H1 (cell line): ENCODE results near the gene CALML4. TPM values are rescaled to one million over a fixed set of nuclear protein-coding genes. Genes with fewer than 3 reads are reported as not detected.
A peak's percentile ranks its signal among the peaks of the same experiment; 100 is the strongest.

Experiments
- CTCF ChIA-PET: fragments of 300-600 bp; sonication (Branson Sonifier 250); formaldehyde crosslinking; loops from one replicate; lab custom pipeline; 2021; ENCODE audit not compliant: partially characterized antibody; lab: Charles Lee
- POLR2A ChIA-PET: fragments of 300-600 bp; sonication (Branson Sonifier 250); formaldehyde crosslinking; loops from one replicate; lab custom pipeline; 2021; ENCODE audit warnings: inconsistent platforms; ENCODE audit not compliant: partially characterized antibody; lab: Charles Lee
- DNase-seq, 2 experiments: peaks; one replicate each; pipeline versions ENCODE4 v3.0.0 to v3.0.0-alpha.2; 2010 to 2022; ENCODE audit warnings: low spot score in 2 of 2, low read depth in 1 of 2, mixed read lengths in 1 of 2
- FAIRE-seq: peaks from 2 replicates; lab custom pipeline; 2011; peaks lifted over from hg19 to GRCh38; lab: Jason Lieb, UNC
- H2AFZ ChIP-seq: 2 replicates; pipeline ENCODE4 v1.8.1; 2012; ENCODE audit warnings: low read length, inconsistent platforms
- H2AK5ac ChIP-seq: 2 replicates; pipeline ENCODE4 v1.6.1; 2013; ENCODE audit warnings: low read depth, low read length
- H2BK120ac ChIP-seq: replicated peaks from 2 replicates; pipeline ENCODE3; 2013; ENCODE audit warnings: low read depth, low read length, inconsistent platforms
- H2BK12ac ChIP-seq: 2 replicates; pipeline ENCODE4 v1.6.1; 2013; ENCODE audit warnings: low read depth, low read length
- H2BK15ac ChIP-seq: 2 replicates; pipeline ENCODE4 v1.6.1; 2013; ENCODE audit warnings: low read length
- H2BK20ac ChIP-seq: 2 replicates; pipeline ENCODE4 v1.6.1; 2013; ENCODE audit warnings: low read length
- H2BK5ac ChIP-seq: 2 replicates; pipeline ENCODE4 v1.6.1; 2013; ENCODE audit warnings: low read depth, low read length
- H3K14ac ChIP-seq: 2 replicates; pipeline ENCODE4 v1.6.1; 2013; ENCODE audit warnings: inconsistent platforms; ENCODE audit not compliant: insufficient read length
- H3K18ac ChIP-seq: 2 replicates; pipeline ENCODE4 v1.6.1; 2013; ENCODE audit warnings: low read length; ENCODE audit errors: extremely low read depth
- H3K23ac ChIP-seq: 2 replicates; pipeline ENCODE4 v1.6.1; 2013; ENCODE audit warnings: inconsistent platforms; ENCODE audit not compliant: insufficient read length
- H3K23me2 ChIP-seq: 2 replicates; pipeline ENCODE4 v1.6.1; 2013; ENCODE audit warnings: low read depth, low read length
- H3K27ac ChIP-seq: 2 replicates; pipeline ENCODE4 v1.6.1; 2011; ENCODE audit warnings: low read depth, low read length, inconsistent platforms
- H3K27me3 ChIP-seq, 4 experiments: replicated peaks in 1 of 4; 1 replicate in 1 of 4; 2 replicates in 3 of 4; pipeline versions ENCODE4 v1.6.1 to v1.8.1; 2011 to 2013; ENCODE audit warnings: low read length in 3 of 4, mild to moderate bottlenecking in 3 of 4, inconsistent platforms in 2 of 4, mixed read lengths in 2 of 4, moderate library complexity in 1 of 4; ENCODE audit not compliant: control insufficient read depth in 3 of 4, insufficient read depth in 3 of 4; ENCODE audit errors: extremely low read depth in 1 of 4
- H3K36me3 ChIP-seq, 4 experiments: 2 replicates each; pipeline versions ENCODE4 v1.6.1 to v1.8.1; 2011 to 2013; ENCODE audit warnings: mild to moderate bottlenecking in 4 of 4, low read length in 3 of 4, moderate library complexity in 2 of 4, control low read depth in 1 of 4, inconsistent platforms in 1 of 4; ENCODE audit not compliant: insufficient read depth in 4 of 4, control insufficient read depth in 2 of 4
- H3K4ac ChIP-seq: replicated peaks from 2 replicates; pipeline ENCODE3; 2013; ENCODE audit warnings: low read length, low read depth, mixed read lengths, inconsistent platforms; ENCODE audit not compliant: insufficient read length
- H3K4me1 ChIP-seq, 4 experiments: replicated peaks in 1 of 4; 1 replicate in 1 of 4; 2 replicates in 3 of 4; pipeline versions ENCODE4 v1.6.1 to v1.8.1; 2011 to 2013; ENCODE audit warnings: low read length in 3 of 4, inconsistent platforms in 2 of 4, mixed read lengths in 1 of 4; ENCODE audit not compliant: insufficient read depth in 4 of 4, control insufficient read depth in 3 of 4
- H3K4me2 ChIP-seq, 2 experiments: 2 replicates each; pipeline versions ENCODE4 v1.6.1 to v1.8.1; 2011 to 2013; ENCODE audit warnings: low read depth in 2 of 2, low read length in 2 of 2, control low read depth in 1 of 2, inconsistent platforms in 1 of 2, mild to moderate bottlenecking in 1 of 2; ENCODE audit not compliant: insufficient read depth in 1 of 2
- H3K4me3 ChIP-seq, 4 experiments: fragments of 200-600, 300-600 bp in 1 of 4; sonication (generic), shearing (Covaris generic), sonication (Bioruptor Twin) in 1 of 4; 2 replicates each; pipeline versions ENCODE4 v1.5.1 to v1.8.1; 2011 to 2016; ENCODE audit warnings: low read length in 4 of 4, low read depth in 3 of 4, control low read depth in 2 of 4, inconsistent platforms in 2 of 4, mild to moderate bottlenecking in 2 of 4, mixed read lengths in 1 of 4, moderate library complexity in 1 of 4; ENCODE audit not compliant: insufficient read depth in 2 of 4; ENCODE audit errors: extremely low read depth in 1 of 4
- H3K56ac ChIP-seq: replicated peaks from 2 replicates; pipeline ENCODE3; 2013; ENCODE audit warnings: low read depth, mild to moderate bottlenecking, mixed read lengths, low read length, inconsistent platforms; ENCODE audit not compliant: insufficient read length
- H3K79me1 ChIP-seq: 2 replicates; pipeline ENCODE4 v1.6.1; 2013; ENCODE audit warnings: low read depth, low read length, control low read depth
- H3K79me2 ChIP-seq, 2 experiments: 2 replicates each; pipeline versions ENCODE4 v1.6.1 to v1.8.1; 2012 to 2013; ENCODE audit warnings: low read length in 2 of 2, mild to moderate bottlenecking in 2 of 2, inconsistent platforms in 1 of 2; ENCODE audit not compliant: insufficient read depth in 2 of 2, control insufficient read depth in 1 of 2
- H3K9ac ChIP-seq, 4 experiments: replicated peaks in 1 of 4; 1 replicate in 1 of 4; 2 replicates in 3 of 4; pipeline versions ENCODE4 v1.6.1 to v1.8.1; 2011 to 2013; ENCODE audit warnings: low read depth in 3 of 4, low read length in 3 of 4, control low read depth in 2 of 4, mild to moderate bottlenecking in 2 of 4, moderate library complexity in 2 of 4, inconsistent platforms in 1 of 4; ENCODE audit errors: extremely low read depth in 1 of 4
- H3K9me3 ChIP-seq, 2 experiments: 2 replicates each; pipeline versions ENCODE4 v1.6.1 to v1.8.1; 2012 to 2013; ENCODE audit warnings: mild to moderate bottlenecking in 2 of 2, moderate library complexity in 2 of 2, control low read depth in 1 of 2, inconsistent platforms in 1 of 2, low read depth in 1 of 2, low read length in 1 of 2, mixed read lengths in 1 of 2; ENCODE audit not compliant: insufficient read depth in 2 of 2
- H4K20me1 ChIP-seq, 2 experiments: replicated peaks in 1 of 2; 2 replicates each; pipeline versions ENCODE3 to v1.8.1; 2011 to 2013; ENCODE audit warnings: inconsistent platforms in 2 of 2, low read length in 2 of 2, mild to moderate bottlenecking in 1 of 2; ENCODE audit not compliant: insufficient read depth in 2 of 2, control insufficient read depth in 1 of 2
- H4K5ac ChIP-seq: 2 replicates; pipeline ENCODE4 v1.6.1; 2013; ENCODE audit warnings: low read length, low read depth, mixed read lengths, inconsistent platforms; ENCODE audit not compliant: insufficient read length
- H4K8ac ChIP-seq: 2 replicates; pipeline ENCODE4 v1.8.0; 2013; ENCODE audit warnings: mild to moderate bottlenecking, moderate library complexity, low read length, inconsistent platforms; ENCODE audit not compliant: insufficient read depth; ENCODE audit errors: extremely low read depth
- H4K91ac ChIP-seq: replicated peaks from 2 replicates; pipeline ENCODE3; 2013; ENCODE audit warnings: low read length, mixed read lengths, inconsistent platforms; ENCODE audit not compliant: insufficient read length
- JUN ChIP-seq: IDR thresholded peaks from 2 replicates; pipeline ENCODE4 v1.6.1; 2011; ENCODE audit warnings: low read depth, mild to moderate bottlenecking, improper control_type of control experiment, low read length
- POLR2AphosphoS5 ChIP-seq: IDR thresholded peaks from 2 replicates; pipeline ENCODE4 v1.6.1; 2011; ENCODE audit warnings: low read depth, low read length
- SIN3A ChIP-seq, 2 experiments: IDR thresholded peaks in 1 of 2; conservative IDR thresholded peaks in 1 of 2; 2 replicates each; pipeline ENCODE4 v1.6.1; 2011 to 2012; ENCODE audit warnings: low read length in 2 of 2, improper control_type of control experiment in 1 of 2, low read depth in 1 of 2, mild to moderate bottlenecking in 1 of 2
- TAF1 ChIP-seq: IDR thresholded peaks from 2 replicates; pipeline ENCODE4 v1.6.1; 2011; ENCODE audit warnings: mild to moderate bottlenecking, low read depth, low read length
- WGBS, 2 experiments: shearing (Covaris generic) in 1 of 2; methylation state at CpG; one replicate each; pipeline versions ENCODE4 v1.1.6 to v1.1.7; 2013 to 2015; ENCODE audit warnings: low lambda C conversion rate in 2 of 2, mixed read lengths in 2 of 2, inconsistent platforms in 1 of 2, low coverage in 1 of 2, missing lambda C conversion rate in 1 of 2; ENCODE audit not compliant: insufficient replicate concordance in 2 of 2, insufficient coverage in 1 of 2, insufficient read length in 1 of 2; ENCODE audit errors: extremely low coverage in 1 of 2, missing lambda C conversion rate in 1 of 2; 5-methylcytosine and 5-hydroxymethylcytosine counted together
- polyA plus RNA-seq, 7 experiments: library from polyadenylated mRNA; depleted of rRNA in 3 of 7; stranded (reverse) in 5 of 7; unstranded in 2 of 7; fragments of >200 nt in 5 of 7; fragments of 200-250 nt in 2 of 7; gene quantifications; 1 replicate in 5 of 7; 2 replicates in 1 of 7; 4 replicates in 1 of 7; pipeline versions ENCODE4 v1.2.1 to v1.2.3, GENCODE V29; 2011 to 2013; ENCODE audit warnings: missing spikeins in 2 of 7, mixed read lengths in 2 of 7
- total RNA-seq: library from RNA; stranded (reverse); fragmentation: NEBNext Ultra II Directional; extraction: Animal tissue kit (Norgen Biotek cat#: 25700); gene quantifications from 2 replicates; pipeline ENCODE4 v1.2.1, GENCODE V29; 2021

The CALML4 gene
- total and polyA plus RNA-seq, 2 of the 8 experiments (the other 6 are each of a cell fraction or from before 2014, with no cell fraction given): 3.8 to 12.5 TPM

- Histone ChIP-seq H3K9me3 (no peaks in the 10 kb centered on the region), H3K18ac (no peak overlapping the region; the same call in 1 of the 2 replicates), H2AK5ac (no peak overlapping the region), H2BK12ac (no peak overlapping the region), H4K91ac (no peak overlapping the region), H2AFZ (no peak overlapping the region), H3K79me2 (peaks cover 0 to 47% of the 10 kb centered on the region in 2 experiments; a peak in 2 of 4 replicates), H3K23me2 (no peaks in the 10 kb centered on the region), H2BK5ac (no peak overlapping the region), H3K9ac (no peak overlapping the region), H3K79me1 (peaks cover 10% of the 10 kb centered on the region; the same call in 1 of the 2 replicates), H3K14ac (no peak overlapping the region), H2BK20ac (no peak overlapping the region), H3K27me3 (no peaks in the 10 kb centered on the region), H3K36me3 (peaks cover 0 to 6% (median 2%) of the 10 kb centered on the region in 4 experiments; a peak in 4 of 8 replicates), H4K5ac (no peak overlapping the region), H2BK120ac (no peak overlapping the region), H3K27ac (no peak overlapping the region), H3K4me1 (peaks cover 0 to 21% (median 5%) of the 10 kb centered on the region in 4 experiments; a peak in 5 of 7 replicates), H3K4me2 (no peak overlapping the region), H4K20me1 (peaks cover 10 to 33% of the 10 kb centered on the region in 2 experiments), H3K4me3 (no peak overlapping the region), H3K23ac (no peak overlapping the region), H3K56ac (no peak overlapping the region), H2BK15ac (no peak overlapping the region), H3K4ac (no peak overlapping the region), H4K8ac (no peak overlapping the region)
- TF ChIP-seq SIN3A (conservative IDR thresholded peaks at IDR 0.05 in 1 of 2, IDR thresholded peaks at IDR 0.05 in 1 of 2; ENCODE audit: low read depth in 1 of 2, low read length in 2 of 2): no peak
- no peak for TF ChIP-seq TAF1
- TF ChIP-seq JUN: no peak
- peak; percentile 26; the same call in 1 of the 2 replicates for TF ChIP-seq POLR2AphosphoS5
- no peak for FAIRE-seq
- DNase-seq: no peak
- CTCF ChIA-PET: interaction anchor here (1.0 to 5.7 kb wide), 7 partner anchors 8 to 99 kb away, joined by 3 to 101 read pairs (median 7); no protein-coding TSS in a partner anchor
- WGBS, 2 experiments: 89% methylated on average over 14 of the region's 14 CpGs; no CpG with 5 or more reads in 1 of the 2 experiments
- POLR2A ChIA-PET: interaction anchor here (1.1 to 2.4 kb wide), 4 partner anchors 8 to 17 kb away, joined by 3 to 19 read pairs (median 6); no protein-coding TSS in a partner anchor
Observed at GRCh38 chr15:68211656-68212320, 6.7 kb upstream of the CALML4 start.
